HG02852 (cell line): ENCODE measurements around the gene GAL3ST2.
"Not testable (repeated sequence)": the region's sequence is repeated elsewhere in the genome, so short reads cannot be mapped to it uniquely, and the experiment has no call there.

ENCODE experiments used
- ATAC-seq: cut with Tn5 transposase; IDR thresholded peaks from one replicate; pipeline ENCODE4 v1.9.1; 2021; ENCODE audit warnings: mild to moderate bottlenecking, moderate library complexity; ENCODE audit not compliant: unreplicated experiment

The GAL3ST2 gene

GRCh38 chr2:241817821-241818215 is 41.2 kb downstream of the GAL3ST2 start:
- not testable (repeated sequence) for ATAC-seq

- no peak for ATAC-seq
Measured at GRCh38 chr2:241818229-241818942, 41.8 kb downstream of the GAL3ST2 start.

- ATAC-seq = no peak
Measured at GRCh38 chr2:241818943-241819270, 42.3 kb downstream of the GAL3ST2 start.

GRCh38 chr2:241819947-241820624 is 43.5 kb downstream of the GAL3ST2 start:
- not testable (repeated sequence) for ATAC-seq

- ATAC-seq = no peak
Measured at GRCh38 chr2:241820625-241821384, 44.2 kb downstream of the GAL3ST2 start.

- ATAC-seq = no peak
Measured at GRCh38 chr2:241821460-241822263, 45.0 kb downstream of the GAL3ST2 start.

- no peak for ATAC-seq
Measured at GRCh38 chr2:241822264-241822623, 45.6 kb downstream of the GAL3ST2 start.

- ATAC-seq = not testable (repeated sequence)
Measured at GRCh38 chr2:241823531-241824437, 47.2 kb downstream of the GAL3ST2 start.

- ATAC-seq = no peak
Measured at GRCh38 chr2:241827394-241827793, 50.8 kb downstream of the GAL3ST2 start.

- ATAC-seq = no peak
Measured at GRCh38 chr2:241833101-241833663, 56.6 kb downstream of the GAL3ST2 start.

GRCh38 chr2:241833756-241834526 is 57.3 kb downstream of the GAL3ST2 start:
- ATAC-seq = not testable (repeated sequence)

GRCh38 chr2:241834527-241835210 is 58.0 kb downstream of the GAL3ST2 start:
- no peak for ATAC-seq

GRCh38 chr2:241835611-241836010 is 59.0 kb downstream of the GAL3ST2 start:
- no peak for ATAC-seq

GRCh38 chr2:241836292-241836691 is 59.7 kb downstream of the GAL3ST2 start:
- ATAC-seq = no peak

- no peak for ATAC-seq
Measured at GRCh38 chr2:241837197-241837965, 60.8 kb downstream of the GAL3ST2 start.

GRCh38 chr2:241841181-241842066 is 64.8 kb downstream of the GAL3ST2 start:
- no peak for ATAC-seq

GRCh38 chr2:241842067-241842415 is 65.4 kb downstream of the GAL3ST2 start:
- ATAC-seq = no peak
